HG03064 (cell line): Measurements from ENCODE around the gene MASP1.
"Not testable (repeated sequence)": the region's sequence is repeated elsewhere in the genome, so short reads cannot be mapped to it uniquely, and the experiment has no call there.

ENCODE experiments used
- ATAC-seq: cut with Tn5 transposase; IDR thresholded peaks from one replicate; pipeline ENCODE4 v1.9.1; 2021; ENCODE audit warnings: low read depth; ENCODE audit not compliant: unreplicated experiment

The MASP1 gene

DNA sequence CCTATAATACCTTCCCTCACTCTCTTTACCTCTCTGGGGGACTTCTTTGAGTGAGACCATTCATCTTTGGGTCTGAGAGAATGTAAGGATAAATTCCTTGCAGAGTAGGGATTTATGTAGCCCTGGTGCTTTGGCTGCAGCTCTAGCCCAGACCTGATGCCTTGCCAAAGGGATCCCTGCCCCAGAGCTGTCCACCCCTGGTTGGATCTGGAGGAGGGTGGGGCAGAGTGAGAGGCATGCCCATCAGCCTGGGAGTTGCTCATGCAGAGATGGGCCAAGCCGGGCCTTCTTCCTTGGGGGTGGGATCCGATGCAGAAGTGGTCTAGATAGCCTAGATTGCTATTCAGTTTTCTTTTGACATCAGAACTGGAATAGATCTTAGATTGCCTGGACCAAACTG is 62.8 kb downstream of the MASP1 start:
- ATAC-seq, result no peak

DNA sequence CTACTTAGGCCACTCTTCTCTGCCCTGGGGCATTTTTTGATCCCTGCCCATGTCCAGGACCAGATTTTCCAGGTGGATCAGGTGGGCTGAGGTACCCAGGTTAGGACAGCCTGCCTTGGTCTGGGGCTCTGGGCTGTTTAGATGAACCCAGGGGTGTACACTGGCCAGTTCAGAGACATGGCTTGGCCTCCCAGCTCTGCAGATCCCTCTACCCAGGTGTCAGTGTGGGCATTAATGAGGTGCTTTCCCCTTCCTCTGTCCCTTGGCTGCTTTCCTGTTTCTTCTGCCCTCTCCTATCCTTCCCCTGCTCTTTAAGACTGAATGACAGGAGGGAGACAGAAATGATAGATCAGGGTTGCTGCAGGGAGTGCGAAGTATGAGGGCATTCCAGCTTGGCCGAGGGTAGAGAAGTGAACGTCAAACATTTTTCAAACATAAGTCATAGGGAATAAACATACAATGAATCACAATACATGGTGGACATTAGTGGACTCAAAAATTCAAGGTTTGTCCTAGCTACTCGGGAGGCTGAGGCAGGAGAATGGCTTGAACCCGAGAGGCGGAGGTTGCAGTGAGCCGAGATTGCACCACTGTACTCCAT is 63.8 kb downstream of the MASP1 start:
- ATAC-seq, result no peak

DNA sequence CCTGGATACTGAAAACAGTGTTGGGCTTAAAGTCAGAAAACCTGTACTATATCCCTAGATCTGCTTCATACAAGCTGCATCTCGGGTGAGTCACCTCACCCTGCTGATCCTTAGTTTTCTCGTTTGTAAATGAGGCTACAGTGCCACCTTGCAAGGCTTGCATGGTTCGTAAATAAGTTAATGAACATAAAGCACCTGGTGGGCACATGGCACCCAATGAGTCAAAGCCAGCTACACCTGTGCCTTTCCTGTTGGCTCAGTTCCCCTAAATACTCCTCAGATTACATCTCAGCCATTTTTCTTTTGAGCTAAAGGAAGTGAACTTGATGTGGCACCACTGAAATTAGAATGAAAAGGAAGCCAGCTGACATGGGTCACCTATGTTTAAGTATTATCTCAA is 67.7 kb downstream of the MASP1 start:
- ATAC-seq, result no peak

DNA sequence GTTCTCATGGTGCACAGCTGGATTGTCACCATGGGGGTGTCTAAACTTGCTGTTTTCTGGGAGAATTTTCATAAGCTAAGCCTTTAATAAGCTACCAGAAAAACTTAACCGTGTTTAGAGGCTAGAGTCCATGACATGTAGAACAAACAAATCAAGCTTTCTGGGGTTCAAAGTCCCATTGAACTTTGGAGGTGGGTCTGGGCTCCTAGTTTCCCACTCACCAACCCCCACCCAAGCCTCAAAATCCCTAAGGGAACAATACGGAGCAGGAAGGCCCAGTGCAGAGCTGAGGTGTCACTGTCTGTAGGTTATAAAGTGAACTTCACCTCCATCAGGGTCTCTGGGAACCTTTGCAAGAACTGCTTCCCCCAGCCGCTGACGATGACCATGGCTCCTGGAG is 68.7 kb downstream of the MASP1 start:
- no peak for ATAC-seq

DNA sequence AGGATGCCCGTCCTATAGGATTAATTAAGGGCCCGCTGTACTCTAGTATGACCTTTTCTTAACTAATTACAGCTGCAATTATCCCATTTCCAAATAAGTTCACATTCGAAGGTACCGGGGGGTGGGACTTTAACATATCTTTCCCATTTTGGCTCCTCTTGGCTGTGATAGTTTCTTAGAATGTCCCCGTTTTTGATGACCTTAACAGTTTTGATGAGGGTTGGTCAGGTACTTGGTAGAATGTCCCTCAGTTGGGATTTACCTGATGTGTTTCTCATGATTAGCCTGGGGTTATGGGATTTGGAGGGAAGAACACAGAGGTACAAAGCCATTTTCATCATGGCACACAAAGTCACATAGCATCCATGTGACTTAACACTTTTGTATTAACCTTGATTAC is 76.1 kb downstream of the MASP1 start:
- ATAC-seq, result no peak

DNA sequence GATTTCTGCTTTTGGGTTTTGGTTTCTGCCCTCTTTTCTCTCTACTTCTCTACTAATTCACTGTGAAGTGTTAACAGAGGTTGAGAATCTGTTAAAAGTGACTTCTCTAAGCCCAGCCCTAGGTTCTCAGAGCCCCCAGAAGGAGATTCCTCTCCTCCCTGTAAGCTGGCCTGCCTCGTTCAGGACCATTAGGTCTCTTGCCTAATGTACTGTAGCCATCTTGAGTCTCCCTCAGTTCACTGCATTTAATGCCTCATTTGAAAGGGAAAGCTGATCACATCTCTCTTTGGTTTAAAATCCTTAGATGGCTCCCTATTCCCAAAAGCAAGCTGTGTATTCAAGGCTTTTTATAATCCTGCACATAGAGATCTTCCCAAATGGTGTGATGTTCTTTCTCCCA is 77.9 kb downstream of the MASP1 start:
- ATAC-seq, result no peak

DNA sequence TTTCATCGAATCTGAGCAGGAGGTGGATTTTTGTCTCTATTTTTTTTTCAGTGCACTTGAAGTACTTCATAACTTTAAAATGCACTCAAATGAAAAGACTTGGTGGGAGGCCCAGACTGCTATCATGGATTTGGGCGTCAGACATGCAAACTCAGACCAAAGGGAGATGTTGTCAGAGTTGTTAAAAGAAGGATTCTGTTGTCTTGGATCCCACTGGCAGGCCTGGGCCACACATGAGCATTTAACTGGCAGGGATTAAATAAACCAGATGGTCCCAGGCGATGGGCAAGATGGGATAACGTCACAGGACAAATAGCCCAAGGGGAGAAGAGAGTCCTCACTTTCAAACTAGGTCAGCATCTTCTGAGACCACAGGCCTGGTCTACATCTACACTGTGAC is 78.8 kb downstream of the MASP1 start:
- ATAC-seq, result no peak

DNA sequence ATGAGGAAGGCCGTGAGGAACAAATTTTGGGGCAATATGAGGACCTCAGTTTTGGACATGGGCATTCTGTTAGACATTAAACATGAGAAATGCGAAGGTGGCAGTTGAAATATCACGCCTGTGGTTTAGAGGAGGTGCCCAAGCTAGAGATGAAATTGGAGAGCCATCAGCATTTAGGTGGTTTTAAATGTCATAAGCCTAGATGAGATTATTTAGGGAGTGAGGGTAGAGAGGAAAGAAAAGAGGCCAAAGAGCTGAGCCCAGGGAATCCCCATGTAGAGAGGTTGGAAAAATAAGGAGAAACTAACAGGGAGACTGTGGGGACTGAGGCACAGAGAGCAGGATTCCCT is 79.4 kb downstream of the MASP1 start:
- no peak for ATAC-seq

DNA sequence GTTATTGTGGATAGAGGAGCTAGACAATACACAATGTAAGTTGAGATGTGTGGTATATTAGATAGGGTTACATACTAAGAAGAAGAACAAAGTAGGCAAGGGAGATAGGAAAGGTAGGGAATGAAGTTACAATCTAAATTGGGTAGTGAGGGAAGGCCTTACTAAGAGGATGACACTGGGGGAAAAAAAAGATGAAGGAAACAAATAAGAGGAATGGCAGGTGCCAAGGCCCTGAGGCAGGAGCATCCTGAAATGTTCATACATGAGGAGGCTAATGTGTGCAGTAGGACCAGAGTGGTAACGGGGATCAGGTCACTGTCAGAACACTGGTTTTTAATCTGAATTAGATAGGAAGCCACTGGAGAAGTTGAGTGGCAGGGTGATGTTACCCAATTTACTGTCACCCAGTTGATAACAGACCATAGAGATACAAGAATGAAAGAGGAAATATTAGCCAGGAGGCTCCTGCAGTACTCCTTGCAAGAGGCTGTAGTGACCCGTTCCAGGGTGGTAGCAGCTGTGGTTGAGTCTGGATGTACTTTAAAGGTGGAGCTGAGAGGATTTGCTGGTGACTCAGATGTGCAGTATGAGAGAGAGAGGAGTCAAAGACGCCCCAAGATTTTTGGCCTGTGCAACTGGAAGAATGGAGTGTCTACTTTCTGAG is 79.9 kb downstream of the MASP1 start:
- no peak for ATAC-seq

DNA sequence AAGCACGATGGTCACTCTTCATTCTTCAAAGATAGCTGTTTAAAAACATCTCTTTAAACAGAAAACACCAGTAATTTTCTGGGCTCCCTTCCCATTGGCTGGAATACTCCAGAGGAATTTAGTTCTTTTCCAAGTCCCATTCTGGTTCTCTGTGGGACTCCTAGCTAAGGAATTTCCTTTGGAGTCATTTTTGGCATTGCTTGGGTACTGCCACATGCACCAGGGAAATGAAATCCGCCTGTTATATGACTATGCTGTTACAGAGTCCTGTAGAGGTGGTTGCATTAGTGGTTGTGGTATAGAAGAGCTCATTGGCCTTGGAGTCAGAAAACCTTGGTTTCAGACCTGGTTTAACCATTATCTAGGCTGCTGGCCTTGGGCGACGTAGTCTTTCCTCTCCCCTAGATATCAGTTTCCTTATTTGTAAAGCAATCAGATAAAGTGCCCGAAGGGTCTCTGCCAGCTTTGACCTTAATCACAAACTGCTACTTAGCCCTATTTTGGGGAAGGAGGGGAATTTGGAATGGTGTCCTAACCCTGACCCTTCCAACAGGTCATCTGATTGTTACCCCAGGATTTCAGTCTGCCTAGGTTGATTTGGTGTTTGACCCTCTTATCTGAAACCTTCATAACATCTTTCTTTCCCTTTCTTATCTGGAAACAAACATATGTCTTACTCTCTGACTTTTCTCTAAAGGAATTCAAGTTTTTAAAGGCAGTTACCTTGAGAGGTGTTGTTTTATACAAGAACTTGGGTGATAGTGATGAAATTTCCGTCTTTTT is 80.8 kb downstream of the MASP1 start:
- ATAC-seq, result no peak

DNA sequence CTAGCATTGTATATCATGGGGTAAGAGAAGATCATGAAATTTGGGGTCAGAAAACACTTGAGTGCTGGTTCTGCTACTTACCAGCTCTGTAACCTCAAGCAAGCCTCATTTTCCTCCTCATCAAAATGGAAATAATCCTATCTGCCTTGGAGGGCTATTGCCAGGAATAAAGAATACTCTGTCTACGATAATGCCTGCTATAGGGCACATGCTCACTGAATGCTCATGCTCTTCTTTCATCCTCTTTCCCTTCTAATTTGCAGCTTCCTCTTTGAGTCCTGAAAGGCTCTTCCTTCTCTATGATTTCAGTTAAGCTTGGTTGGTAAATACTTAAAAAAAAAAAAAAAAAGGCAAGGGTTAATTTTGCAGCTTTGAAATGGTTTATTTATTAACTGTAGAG is 81.4 kb downstream of the MASP1 start:
- ATAC-seq, result no peak

DNA sequence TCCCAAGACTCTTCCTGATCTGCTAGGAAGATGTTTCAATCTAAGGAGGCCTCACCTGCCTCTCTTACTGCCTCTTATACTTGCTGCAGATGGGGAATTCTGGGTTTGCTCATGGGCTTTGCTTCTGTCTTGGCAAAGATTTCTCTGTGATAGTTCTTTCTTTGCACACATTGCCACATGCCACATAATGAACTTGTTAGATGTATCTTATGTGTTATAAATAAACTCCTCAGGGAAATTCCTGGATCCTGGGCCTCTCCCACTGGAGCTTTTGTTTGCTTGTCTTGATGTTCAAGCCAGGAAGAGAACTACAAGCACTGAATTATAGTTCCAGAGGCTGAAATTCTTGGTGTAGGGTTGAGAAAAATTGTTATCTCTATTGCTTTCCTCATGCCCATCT is 82.0 kb downstream of the MASP1 start:
- no peak for ATAC-seq

DNA sequence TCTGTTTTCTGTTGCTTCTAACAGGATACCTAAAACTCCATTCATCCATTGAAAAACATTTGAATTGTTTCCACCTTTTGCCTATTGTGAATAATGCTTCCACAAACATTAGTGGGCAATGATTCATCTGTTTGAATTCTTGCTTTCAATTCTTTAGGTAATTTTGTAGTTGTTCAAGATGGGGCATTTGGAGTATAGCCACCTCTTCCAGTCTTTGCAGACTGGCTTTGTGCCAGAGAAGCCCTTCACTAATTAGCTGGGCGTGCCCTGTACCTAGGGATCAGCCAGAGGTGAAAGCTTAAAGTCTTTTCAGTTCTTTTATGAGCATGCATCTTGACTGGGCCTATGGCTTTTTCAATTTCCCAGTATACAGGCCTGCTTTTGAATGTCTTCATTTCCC is 83.4 kb downstream of the MASP1 start:
- no peak for ATAC-seq

DNA sequence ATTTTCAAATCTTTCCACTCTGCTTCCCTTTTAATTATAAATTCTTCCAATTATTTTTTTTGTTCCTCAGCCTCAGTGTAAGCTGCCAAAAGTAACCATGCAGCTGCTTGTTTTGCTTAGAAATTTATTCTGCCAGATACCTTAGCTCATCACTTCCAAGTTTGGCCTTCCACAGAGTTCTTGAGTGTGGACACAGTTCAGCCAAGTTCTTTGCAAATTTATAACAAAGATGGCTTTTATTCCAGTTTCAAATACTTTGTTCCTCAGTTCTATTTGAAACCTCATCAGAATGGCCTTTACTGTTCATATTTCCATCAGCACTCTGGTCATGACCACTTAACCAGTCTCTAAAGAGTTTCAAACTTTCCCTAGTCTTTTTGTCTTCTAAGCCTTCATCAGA is 83.9 kb downstream of the MASP1 start:
- no peak for ATAC-seq

DNA sequence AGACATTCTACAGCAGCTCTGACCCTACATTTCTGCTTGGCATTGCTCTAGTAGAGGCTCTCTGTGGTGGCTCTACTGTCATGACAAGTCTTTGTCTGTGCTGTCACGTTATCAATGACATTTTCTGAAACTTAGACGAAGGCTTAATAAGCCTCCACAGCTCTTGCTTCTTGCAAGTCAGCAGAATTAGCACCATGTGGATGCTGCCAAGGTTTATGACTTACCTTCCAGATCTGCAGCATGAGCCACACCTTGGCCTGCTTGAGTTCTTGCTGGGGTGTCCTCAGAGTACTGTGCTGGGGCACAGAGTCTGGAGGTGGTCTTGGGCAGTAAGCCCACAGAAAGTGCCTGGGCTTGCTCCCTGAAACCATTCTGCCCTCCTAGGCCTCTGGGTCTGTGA is 84.5 kb downstream of the MASP1 start:
- no peak for ATAC-seq

DNA sequence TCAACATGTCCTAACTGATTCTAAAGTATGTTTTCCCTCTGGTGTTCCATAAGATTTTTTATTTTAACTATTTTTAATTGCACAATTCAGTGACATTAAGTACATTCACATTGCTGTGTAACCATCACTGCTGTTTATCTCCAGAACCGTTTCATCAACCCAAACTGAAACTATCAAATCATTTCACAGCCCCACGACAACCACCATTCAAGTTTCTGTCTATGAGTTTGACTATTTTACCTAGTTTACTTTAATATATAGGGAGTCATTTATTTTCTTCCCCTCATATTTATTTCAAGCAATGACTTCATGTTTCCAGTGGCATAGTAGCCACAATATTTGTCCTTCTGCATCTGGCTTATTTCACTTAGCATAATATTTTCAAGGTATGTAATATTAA is 85.9 kb downstream of the MASP1 start:
- ATAC-seq, result no peak

DNA sequence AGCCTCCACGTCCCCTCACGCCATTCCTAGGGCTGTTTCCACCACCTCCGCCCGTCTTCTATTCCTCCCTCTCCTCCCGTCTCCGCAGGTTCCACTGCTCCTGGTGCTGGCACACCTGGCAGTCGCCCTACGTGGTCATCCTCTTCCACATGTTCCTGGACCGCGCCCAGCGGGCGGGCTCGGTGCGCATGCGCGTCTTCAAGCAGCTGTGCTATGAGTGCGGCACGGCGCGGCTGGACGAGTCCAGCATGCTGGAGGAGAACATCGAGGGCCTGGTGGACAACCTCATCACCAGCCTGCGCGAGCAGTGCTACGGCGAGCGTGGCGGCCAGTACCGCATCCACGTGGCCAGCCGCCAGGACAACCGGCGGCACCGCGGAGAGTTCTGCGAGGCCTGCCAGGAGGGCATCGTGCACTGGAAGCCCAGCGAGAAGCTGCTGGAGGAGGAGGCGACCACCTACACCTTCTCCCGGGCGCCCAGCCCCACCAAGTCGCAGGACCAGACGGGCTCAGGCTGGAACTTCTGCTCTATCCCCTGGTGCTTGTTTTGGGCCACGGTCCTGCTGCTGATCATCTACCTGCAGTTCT is 92.0 kb downstream of the MASP1 start:
- not testable (repeated sequence) for ATAC-seq

DNA sequence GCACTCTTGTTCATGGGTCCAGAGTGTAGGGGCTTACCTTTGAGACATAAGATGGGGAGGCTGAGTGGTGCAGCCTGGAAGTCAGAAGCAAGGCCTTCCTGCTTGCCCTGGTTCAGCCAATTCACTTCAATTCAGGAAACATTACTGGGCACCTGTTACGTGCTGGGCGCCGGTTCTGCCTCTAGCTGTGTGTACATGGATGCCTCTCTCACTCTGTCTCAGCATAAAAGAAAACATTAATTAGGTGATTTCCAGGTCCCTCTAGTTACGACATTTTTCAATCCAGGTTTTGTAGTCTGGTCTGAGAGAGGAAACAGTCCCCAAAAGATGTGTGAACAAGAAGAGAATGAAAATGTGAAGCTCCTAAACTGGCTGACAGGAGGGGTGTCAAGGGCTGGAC is 93.0 kb downstream of the MASP1 start:
- ATAC-seq, result no peak

DNA sequence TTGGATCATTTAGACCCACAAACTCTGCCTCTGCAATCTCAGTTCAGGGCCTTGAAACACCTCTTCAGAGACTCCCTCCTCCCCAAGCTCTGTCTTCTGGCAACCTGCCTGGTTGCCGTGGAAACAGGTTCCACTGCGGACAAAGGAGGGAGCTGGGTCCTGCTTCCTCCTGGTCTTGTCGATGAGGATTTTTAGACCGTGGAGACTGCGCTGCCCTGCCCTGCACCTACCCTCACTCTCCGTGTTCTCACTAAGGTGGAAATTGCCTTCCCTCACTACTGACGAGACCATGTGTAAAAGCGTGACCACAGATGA is 94.2 kb downstream of the MASP1 start, which contains the start of gene RTP1:
RTP1 (plus strand) TSS at position 152 of the 315 bp plus-strand sequence; CDS start at position 182, 30 bp downstream.
- no peak for ATAC-seq

DNA sequence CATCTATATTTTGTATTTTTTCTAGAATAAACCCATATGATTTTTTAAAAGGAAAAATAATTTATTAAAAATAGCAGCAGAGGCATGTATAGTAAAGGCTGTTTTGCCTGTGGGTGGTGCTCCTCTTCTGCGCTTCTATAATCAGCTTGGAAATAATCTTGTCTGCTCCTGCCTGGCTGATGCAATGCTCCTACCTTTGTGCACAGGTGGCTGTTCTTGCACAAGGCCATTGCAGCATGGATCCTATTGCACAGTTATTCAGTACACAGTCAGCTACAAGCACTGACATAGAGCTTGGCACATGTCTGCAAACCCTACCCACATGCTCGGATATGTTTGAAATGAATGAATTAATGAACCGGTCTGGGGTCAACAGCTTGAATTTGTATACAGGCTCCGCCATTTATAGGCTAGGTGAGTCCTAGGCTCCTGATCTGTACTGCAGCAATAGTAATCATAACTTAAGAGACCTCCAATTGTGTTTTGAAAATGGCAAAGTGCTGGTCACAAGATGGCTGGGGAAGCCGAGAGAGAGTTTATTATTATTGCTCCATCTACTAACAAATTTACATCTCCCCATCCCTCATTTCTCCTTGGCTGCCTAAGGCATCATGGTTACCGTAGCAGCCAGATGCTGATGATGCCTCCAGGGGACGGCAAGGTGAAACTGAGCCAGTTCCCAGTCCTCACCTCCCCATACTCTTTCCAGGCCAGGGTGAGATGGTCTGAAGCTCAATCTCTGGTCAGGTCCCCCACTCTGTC is 94.8 kb downstream of the MASP1 start:
- no peak for ATAC-seq

DNA sequence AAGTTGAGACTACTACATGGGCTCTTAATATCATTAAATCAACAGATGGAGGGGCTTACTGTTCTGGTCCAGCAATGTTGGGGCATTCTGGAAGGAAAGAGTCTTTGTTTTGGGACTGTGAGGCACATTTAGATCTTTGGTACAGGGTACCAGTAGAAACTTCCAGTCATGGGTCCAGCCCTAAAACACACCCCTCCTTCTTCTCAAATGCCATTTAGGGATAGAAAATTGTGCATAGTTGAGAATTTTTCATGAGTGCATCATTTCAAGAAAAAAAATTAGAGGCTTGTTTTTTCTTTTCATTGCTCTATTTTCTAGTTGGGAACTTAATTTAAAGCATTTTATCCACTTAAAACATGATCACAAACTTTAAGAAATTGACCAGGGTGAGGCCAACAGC is 98.4 kb downstream of the MASP1 start:
- no peak for ATAC-seq
